ENCODE results near the gene PROKR2. TPM values are rescaled to one million over a fixed set of nuclear protein-coding genes. Genes with fewer than 3 reads are reported as not detected.

Gene PROKR2
- polyA plus RNA-seq, 1 of the 3 experiments (the other 2 are of a cell fraction) = 0.13 TPM

- Histone ChIP-seq H3K27ac (ENCODE audit: low read depth in 2 of 2, low read length in 1 of 2) (peak overlapping the region in 1 of 2 experiments; percentile 19; a peak in 1 of 4 replicates), H3K79me2 (ENCODE audit: insufficient read depth) (no peaks in the 10 kb centered on the region), H3K4me1 (ENCODE audit: control insufficient read depth in 1 of 2, insufficient read depth in 2 of 2, low read depth in 1 of 2, low read length in 1 of 2) (peaks cover 4 to 5% of the 10 kb centered on the region in 2 experiments; a peak in 2 of 4 replicates), H2AFZ (ENCODE audit: low read depth) (no peak overlapping the region), H3K36me3 (replicated peaks in 1 of 2; ENCODE audit: control insufficient read depth in 1 of 2, insufficient read depth in 2 of 2, low read length in 1 of 2) (no peaks in the 10 kb centered on the region), H3K27me3 (ENCODE audit: insufficient read depth) (no peaks in the 10 kb centered on the region), H3K9ac (no peak overlapping the region), H3F3A (replicated peaks; ENCODE audit: insufficient read depth) (peaks cover 8% of the 10 kb centered on the region), H4K20me1 (ENCODE audit: insufficient read depth) (no peaks in the 10 kb centered on the region), H3K9me2 (no peaks in the 10 kb centered on the region), H3K9me3 (no peaks in the 10 kb centered on the region), H3K4me2 (no peak overlapping the region), H3K4me3 (ENCODE audit: low read depth in 2 of 2, low read length in 1 of 2) (no peak overlapping the region)
- 48% methylated on average over 4 of the region's 4 CpGs for WGBS (ENCODE audit: low lambda C conversion rate)
- ChIA-PET POLR2A (no interaction called here), CTCF (interaction anchor here (1.0 to 2.2 kb wide), 5 partner anchors 40 to 617 kb away, joined by 3 to 7 read pairs (median 4); partner anchors contain the start of gene PROKR2)
- DNase-seq = no peak
- TF ChIP-seq EZH2phosphoT487 (IDR thresholded peaks at IDR 0.05; ENCODE audit: borderline replicate concordance, low read depth) (no peak), POLR2AphosphoS5 (IDR thresholded peaks at IDR 0.05; ENCODE audit: low read depth, low read length) (no peak), REST (IDR thresholded peaks at IDR 0.05; ENCODE audit: low read depth, low read length) (no peak), PBX3 (IDR thresholded peaks at IDR 0.05) (no peak), CHD2 (IDR thresholded peaks at IDR 0.05; ENCODE audit: low read length, partially characterized antibody) (no peak), MEF2A (IDR thresholded peaks at IDR 0.05; ENCODE audit: borderline replicate concordance, low read depth) (no peak), TEAD4 (IDR thresholded peaks at IDR 0.05; ENCODE audit: borderline replicate concordance, insufficient read depth) (no peak), TCF12 (IDR thresholded peaks at IDR 0.05) (no peak), FOXJ3 (CRISPR knock-in tag; IDR thresholded peaks at IDR 0.05) (no peak), NRF1 (IDR thresholded peaks at IDR 0.05; ENCODE audit: low read depth, low read length) (no peak), MXI1 (IDR thresholded peaks at IDR 0.05; ENCODE audit: low read depth, low read length) (no peak)
Measured at GRCh38 chr20:5356941-5357340, 40.2 kb upstream of the PROKR2 start.

- no peaks in the 10 kb centered on the region for H4K20me1 ChIP-seq (ENCODE audit: insufficient read depth)
- POLR2A ChIA-PET = no interaction called here
- H3K9me3 ChIP-seq = no peaks in the 10 kb centered on the region
- no peak overlapping the region for H3K4me2 ChIP-seq
- no peaks in the 10 kb centered on the region for H3K79me2 ChIP-seq (ENCODE audit: insufficient read depth)
- H3K4me3 ChIP-seq (ENCODE audit: low read depth in 2 of 2, low read length in 1 of 2) = no peak overlapping the region
- H3K4me1 ChIP-seq (ENCODE audit: control insufficient read depth in 1 of 2, insufficient read depth in 2 of 2, low read depth in 1 of 2, low read length in 1 of 2) = peaks cover 4 to 5% of the 10 kb centered on the region in 2 experiments; a peak in 2 of 4 replicates
- no peak overlapping the region for H3K9ac ChIP-seq
- no peaks in the 10 kb centered on the region for H3K9me2 ChIP-seq
- H3F3A ChIP-seq (replicated peaks; ENCODE audit: insufficient read depth) = peaks cover 8% of the 10 kb centered on the region
- WGBS (ENCODE audit: low lambda C conversion rate) = 66% methylated on average over 2 of the region's 2 CpGs
- DNase-seq = no peak
- no peak overlapping the region for H2AFZ ChIP-seq (ENCODE audit: low read depth)
- H3K36me3 ChIP-seq (replicated peaks in 1 of 2; ENCODE audit: control insufficient read depth in 1 of 2, insufficient read depth in 2 of 2, low read length in 1 of 2) = no peaks in the 10 kb centered on the region
- H3K27ac ChIP-seq (ENCODE audit: low read depth in 2 of 2, low read length in 1 of 2) = no peak overlapping the region
- CTCF ChIA-PET = no interaction called here
- no peaks in the 10 kb centered on the region for H3K27me3 ChIP-seq (ENCODE audit: insufficient read depth)
- TF ChIP-seq REST (IDR thresholded peaks at IDR 0.05; ENCODE audit: low read depth, low read length) (no peak), GABPA (IDR thresholded peaks at IDR 0.05; ENCODE audit: low read depth) (no peak), RAD21 (IDR thresholded peaks at IDR 0.05; ENCODE audit: low read length) (no peak), USF2 (IDR thresholded peaks at IDR 0.05; ENCODE audit: borderline replicate concordance, low read depth, low read length) (no peak), FOSL2 (IDR thresholded peaks at IDR 0.05; ENCODE audit: borderline replicate concordance, low read depth) (no peak), FOXM1 (IDR thresholded peaks at IDR 0.05; ENCODE audit: low read depth) (no peak), SMC3 (IDR thresholded peaks at IDR 0.05; ENCODE audit: low read depth, low read length) (no peak), USF1 (IDR thresholded peaks at IDR 0.05; ENCODE audit: borderline replicate concordance, low read depth) (no peak), TCF12 (IDR thresholded peaks at IDR 0.05) (no peak), NFIC (IDR thresholded peaks at IDR 0.05; ENCODE audit: borderline replicate concordance) (no peak)
Measured at GRCh38 chr20:5354901-5355300, 38.1 kb upstream of the PROKR2 start.

Measured in SK-N-SH (cell line).